ENCODE results near the gene MMP15.

Gene MMP15

DNA sequence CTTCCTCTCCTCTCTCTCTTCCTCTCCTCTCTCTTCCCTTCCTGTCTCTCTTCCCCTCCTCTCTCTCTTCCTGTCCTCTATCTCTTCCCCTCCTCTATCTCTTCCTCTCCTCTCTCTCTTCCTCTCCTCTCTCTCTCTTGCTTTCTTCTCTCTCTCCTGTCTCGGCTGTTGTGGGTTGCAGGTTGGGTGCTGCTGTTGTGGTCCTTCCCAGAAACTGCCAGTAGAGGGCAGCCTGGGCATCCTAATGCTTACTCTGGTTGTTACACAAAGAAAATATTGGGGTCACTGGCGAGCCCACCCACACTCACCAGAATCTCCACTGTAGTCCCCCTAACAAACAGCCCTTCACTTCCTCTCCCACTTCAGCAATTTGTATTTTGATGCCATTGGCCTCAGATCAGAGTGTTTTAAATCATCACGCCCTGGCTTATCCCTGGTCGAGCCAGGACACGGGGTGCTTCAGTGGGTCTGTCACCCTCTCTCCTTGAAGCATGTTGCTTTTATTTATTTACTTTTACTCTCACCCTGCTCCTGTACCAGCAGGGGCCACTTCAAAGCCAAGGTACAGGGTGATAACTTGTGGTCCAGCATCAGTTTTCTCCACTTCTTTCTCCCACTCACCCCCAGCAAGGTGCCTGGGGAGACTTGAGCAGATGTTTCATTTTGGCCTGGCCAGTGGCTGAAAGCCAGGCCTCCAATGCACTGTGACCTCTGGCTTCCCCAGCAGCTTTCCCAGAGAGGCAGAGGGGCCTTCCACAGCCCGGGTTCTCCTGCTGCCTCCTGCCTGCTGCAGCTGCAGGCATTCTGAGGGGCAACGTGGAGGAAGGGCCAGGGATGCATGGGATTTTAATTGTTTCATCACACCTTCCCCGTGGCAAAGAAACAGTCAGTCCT, 4.7 kb upstream of the MMP15 start:
- peak; percentile 67 for DNase-seq

DNA sequence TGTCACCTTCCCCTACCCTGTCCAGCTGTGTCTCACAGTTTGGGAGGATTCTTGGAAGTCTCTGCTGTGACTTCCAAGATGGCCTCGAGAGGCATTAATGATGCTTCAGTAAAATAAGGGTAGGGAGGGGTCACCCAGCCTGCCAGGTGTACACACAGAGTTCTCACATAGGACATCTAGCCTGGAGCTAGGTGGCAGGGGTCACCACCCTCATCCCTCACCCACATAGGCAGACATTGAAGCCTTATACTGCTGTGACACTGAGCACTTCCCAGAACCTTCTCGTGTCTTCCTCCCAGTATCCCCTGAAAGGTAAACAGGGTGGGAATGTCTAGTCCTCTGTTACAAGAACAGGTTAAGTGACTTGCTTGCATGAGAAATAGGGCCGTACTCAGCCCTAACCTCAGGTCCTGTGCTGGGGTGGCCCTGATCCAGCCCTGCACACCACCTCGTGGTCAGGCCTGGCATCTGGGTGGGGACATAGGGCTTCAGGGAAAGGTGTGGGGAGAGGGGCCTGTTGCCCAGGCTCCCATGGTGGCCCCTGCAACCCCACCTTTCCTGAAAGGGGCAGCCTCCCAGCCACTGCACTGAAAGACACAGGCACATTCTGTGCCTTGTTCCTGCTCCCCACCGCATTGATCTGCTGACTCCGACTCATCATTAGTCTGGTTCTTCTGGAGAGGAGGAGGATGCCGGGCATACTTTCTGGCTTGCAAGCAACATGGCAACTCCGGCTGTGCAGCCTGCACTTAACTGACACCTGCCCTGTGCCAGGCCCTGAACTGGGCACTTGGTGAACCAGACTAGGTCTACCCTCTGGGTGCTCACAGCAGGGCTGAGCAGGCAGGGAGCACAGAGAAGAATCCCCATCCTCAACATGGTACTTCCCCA, 3.6 kb upstream of the MMP15 start:
- DNase-seq, result no peak

DNA sequence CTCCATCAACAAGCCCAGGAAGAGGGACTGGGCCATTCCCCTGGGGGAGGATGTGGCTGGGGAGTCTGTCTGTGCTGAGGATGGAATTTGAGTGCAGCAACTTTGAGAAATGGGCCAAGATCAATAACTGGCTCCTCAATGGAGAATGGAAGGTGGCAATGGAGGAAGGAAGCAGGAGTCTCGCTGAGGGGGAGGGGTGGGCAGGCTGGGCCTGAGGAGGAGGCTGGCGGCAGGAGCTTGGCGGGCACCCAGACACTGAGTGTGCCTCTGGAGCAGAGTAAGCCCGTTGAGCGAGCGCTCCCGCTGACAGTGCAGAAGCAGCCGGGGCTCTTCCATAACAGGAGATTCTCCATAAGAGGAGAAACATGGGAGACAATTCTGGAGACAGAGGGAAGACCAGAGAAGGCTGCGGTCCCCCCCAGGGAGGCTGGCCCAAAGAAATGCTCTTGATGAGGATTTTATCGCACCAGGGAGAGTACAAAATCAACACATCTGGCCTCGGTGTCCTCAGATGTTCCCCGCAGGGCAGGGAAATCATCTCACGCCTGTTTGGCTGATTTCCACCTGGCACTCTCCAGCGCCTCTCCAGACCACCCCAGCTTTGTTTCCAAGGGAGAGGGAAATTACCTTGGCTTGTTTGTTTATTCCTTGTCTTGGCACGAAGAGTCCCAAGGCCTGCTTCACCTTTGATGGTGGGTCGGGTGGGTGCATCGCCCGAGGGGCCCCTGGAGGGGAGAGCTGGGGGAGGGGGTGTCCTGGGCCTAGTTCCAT, 2.8 kb upstream of the MMP15 start:
- no peak for DNase-seq

GRCh38 chr16:58024486-58025350, 836 bp upstream of the MMP15 start:
- DNase-seq, result peak; percentile 6

DNA sequence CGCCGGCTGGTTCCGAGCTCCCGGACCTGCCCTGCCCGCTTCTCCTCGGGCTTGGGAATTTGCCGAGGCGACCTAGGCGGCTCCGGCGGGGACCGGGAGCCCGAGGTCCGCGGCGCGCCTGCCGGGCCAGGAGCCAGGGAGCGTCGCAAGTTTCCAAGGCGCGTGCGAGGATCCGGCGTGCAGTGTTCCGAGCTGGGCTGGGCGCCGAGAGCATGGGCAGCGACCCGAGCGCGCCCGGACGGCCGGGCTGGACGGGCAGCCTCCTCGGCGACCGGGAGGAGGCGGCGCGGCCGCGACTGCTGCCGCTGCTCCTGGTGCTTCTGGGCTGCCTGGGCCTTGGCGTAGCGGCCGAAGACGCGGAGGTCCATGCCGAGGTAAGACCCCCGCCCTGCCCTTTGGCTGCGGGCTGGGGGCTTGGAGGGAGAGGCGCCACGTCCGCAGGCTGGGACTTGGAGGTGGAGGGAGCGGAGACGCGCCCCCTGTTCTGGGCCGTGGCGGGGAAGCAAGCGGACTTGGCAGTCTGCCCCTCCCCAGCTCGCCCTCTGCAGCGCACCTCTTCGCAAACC, 668 bp downstream of the MMP15 start:
- peak; percentile 13 for DNase-seq

- no peak for DNase-seq
Measured at GRCh38 chr16:58026705-58027160, 1.2 kb downstream of the MMP15 start.

DNA sequence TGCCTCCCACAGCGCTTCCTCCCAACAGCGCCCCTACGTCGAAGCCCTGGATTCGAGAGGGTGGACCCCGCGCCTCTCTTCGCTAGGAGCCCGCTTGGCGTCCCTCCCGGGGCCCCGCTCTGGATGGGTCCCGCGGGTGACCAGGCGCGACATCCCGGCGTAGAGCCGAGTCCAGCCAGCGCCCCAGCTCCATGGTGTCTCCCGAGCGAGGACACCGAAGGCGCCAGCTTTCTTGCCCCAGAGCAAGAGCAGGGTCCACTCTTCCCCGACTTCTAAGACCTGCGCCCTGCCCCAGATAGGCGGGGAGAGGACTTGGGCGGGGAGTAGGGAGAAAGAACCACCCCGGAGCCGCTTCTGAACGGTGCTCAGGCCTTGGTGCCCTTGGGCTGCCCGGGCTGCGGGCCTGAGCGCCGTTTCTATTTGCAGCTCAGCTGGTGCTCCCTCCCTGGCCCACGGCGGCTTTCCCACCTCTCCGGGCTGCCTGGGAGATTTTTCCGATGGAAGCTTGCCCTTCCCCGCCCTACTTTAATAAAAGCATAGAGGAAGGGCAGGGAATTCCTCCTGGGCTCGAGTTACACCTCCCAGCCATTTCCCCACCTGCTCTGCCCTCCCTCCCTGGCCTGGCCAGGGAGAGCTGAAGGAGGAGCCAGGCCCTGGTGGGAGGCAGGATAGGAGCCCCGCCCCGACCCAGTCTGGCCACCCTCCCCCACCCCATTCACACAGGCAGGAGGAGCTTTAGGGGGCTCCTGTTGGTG, 1.8 kb downstream of the MMP15 start:
- no peak for DNase-seq

DNA sequence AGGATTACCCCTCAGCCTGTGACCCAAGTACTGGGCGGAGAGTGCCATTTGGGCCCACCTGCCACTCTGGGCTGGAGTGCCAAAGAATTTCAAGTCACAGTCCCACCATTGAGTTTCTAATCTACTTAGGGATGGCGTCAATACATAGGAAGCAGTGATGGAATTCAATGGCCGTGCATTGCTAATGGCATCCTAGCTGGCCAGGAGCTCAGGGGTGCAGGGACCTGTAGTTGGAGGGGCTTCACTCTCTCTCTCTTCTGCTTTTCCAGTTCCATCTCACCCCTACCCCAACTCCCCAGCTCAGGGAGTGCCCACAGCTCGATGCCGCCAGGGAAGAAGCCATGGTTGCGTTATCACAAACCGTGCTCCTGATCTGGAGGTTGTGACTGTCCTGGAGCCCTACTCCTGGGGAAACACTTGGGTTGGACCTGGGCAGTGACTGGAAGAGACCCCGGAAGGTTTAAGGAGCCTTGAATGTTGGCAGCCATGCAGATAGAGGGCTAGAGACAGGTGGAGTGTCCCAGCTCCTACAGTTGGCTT, 2.4 kb downstream of the MMP15 start:
- DNase-seq, result no peak

- DNase-seq, result no peak
Measured at GRCh38 chr16:58028541-58029070, 3.1 kb downstream of the MMP15 start.

DNA sequence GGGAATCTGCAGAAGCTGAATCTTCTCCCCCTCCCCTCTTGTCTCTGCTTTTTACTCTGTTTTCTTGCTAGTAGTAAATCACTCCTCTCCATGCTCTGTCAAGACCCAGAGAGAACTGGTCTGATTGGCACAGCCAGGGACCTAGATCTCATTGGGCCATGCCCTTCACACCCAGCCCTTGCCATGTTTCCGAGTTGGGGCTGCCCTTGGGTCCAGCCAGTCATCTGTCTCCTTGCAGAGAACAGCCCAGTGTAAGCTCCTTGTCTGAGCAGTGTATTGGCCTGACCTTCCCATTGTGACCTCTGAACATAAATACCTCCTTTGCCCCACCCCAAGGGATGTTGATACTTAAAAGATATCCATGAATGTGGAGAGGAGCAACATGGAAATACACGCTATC, 3.9 kb downstream of the MMP15 start:
- no peak for DNase-seq

GRCh38 chr16:58030136-58030840, 4.7 kb downstream of the MMP15 start:
- no peak for DNase-seq

GRCh38 chr16:58031016-58031800, 5.7 kb downstream of the MMP15 start:
- no peak for DNase-seq

GRCh38 chr16:58032710-58033293, 7.2 kb downstream of the MMP15 start:
- no peak for DNase-seq

DNA sequence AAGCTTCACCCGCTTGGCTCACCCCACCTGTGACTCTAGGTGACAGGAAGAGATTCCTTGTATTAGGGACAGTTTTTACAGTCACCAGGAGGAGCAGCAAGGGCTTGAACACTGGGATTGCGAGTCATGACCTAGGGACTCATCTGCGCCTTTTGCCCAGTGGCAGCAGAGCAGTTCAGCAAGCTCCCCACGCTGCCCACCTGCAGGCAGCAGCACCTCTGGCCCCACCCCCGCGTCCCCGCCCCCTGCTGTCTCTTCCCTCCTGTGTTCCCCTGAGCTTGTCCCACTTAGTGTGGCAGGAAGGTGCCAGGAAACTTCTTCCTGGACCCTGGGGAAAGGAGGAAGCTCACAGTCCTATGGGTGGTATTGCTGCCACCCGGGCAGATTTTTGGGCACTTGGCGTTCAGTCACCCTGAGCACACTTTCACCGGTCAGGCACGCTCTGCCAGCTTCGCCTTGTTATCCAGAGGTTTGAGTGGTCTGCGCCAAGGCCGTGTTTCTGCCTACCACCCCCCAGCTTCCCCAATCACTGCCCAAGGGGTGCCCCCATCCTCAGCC, 8.7 kb downstream of the MMP15 start:
- no peak for DNase-seq

DNA sequence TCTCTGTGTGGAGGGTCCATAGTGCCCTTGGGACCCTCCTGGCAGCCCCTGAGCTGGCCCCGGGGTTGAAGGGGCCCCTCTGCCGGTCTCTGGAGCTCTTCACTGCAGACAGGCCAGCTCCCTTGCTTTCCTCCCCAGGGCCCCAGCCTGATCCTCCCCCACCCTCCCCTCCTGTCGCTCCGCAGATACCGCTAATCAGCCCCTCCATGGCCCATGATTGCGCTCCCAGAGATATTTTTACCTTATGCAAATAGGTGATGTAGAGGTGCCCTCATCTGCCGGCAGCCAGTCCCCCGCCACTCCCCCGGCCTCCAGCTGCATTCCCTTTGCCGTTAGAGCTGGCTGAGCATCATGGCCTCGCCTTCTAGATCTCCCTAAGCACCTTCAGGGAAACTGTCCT, 9.2 kb downstream of the MMP15 start:
- DNase-seq, result no peak

DNA sequence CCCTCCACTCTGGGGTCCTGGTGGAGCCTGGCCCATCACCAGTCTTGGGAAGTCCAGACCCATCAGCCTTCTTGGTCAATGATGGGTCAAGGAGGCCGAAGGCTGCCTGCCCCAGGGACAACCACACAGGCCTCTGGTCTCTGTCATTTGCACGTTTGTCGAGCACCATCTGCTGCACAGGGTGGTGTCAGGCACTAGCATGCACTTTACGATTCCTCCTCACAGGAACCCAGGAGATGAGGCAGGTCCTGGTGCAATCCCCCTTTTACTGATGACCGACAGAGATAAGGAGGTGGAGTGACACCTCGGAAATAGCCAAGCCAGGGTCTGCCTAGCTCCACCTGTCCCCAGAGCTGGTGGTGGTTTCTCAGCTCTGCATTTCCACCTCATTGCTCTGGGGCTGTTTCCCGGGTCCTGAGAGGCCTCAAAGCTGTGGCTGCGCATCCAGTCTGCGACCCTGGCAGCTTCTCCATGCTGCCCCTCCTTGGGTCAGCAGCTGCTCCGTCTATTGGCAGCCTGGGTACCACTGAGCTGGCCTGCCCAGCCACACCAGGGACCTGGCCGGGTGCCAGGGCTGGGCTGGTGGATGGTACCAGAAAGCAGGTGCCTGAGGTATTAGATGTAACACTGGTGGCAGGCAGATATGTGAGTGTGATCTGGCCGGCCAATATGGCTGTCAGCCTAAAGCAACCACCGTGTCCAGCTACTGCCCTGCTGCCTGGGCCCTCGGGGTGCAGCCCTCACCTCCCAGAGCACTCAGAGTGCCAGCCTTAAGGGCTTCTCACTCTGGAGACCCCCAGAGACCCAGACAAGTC, 10.0 kb downstream of the MMP15 start:
- DNase-seq, result no peak

DNA sequence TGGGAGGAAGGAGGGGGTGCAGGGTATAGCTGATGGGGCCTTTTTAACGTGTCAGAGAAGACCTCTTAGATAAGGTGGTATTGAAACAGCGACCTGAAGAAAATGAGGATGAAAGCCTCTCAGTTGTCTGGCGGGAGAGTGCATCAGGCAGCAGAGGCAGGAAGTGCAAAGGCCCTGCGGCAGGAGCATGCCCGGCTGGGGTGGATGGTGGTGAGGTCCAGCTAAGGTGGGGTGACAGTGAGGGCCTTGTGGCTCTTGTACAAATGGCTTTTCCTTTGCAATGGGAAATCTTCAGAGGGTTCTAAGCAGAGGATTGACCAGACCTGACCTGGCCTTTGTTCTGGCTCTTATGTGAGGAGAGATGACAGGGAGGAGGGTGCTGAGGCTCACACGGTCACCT, 11.4 kb downstream of the MMP15 start:
- no peak for DNase-seq
